Lower leg skin (tissue), 4 donors: Measurements from ENCODE around the gene WWOX. TPM values are rescaled to one million over a fixed set of nuclear protein-coding genes. Genes with fewer than 3 reads are reported as not detected.
"Not testable (repeated sequence)": the region's sequence is repeated elsewhere in the genome, so short reads cannot be mapped to it uniquely, and the experiment has no call there.

ENCODE experiments used
- DNase-seq, 2 donors: peaks; one replicate each; pipeline ENCODE4 v3.0.0-alpha.2; 2019; ENCODE audit warnings: low spot score in 2 of 2
- H3K4me3 ChIP-seq: fragments of 200-600 bp; sonication (generic); 2 replicates; pipeline ENCODE4 v1.5.1; 2017; ENCODE audit warnings: mild to moderate bottlenecking, low read depth; ENCODE audit not compliant: poor library complexity, severe bottlenecking
- CTCF ChIP-seq, 3 donors: fragments of 450-650 bp; IDR thresholded peaks; one replicate each; pipeline ENCODE4 v1.5.1; 2016; ENCODE audit warnings: antibody characterized with exemption in 3 of 3, mild to moderate bottlenecking in 3 of 3, moderate library complexity in 2 of 3
- POLR2A ChIP-seq, 2 donors: fragments of 450-650 bp; IDR thresholded peaks; one replicate each; pipeline ENCODE4 v1.6.1; 2016 to 2017; ENCODE audit warnings: antibody characterized with exemption in 2 of 2, mild to moderate bottlenecking in 1 of 2, moderate library complexity in 1 of 2
- WGBS, 2 donors: methylation state at CpG; one replicate each; pipeline ENCODE4 v1.1.5; 2018; 5-methylcytosine and 5-hydroxymethylcytosine counted together
- intact Hi-C: fragments of 100-400 bp; cut with DNase I; formaldehyde crosslinking; loops from one replicate; pipeline ENCODE4 v1.15.0; 2023; ENCODE audit warnings: low total_unique reads
- total RNA-seq, 4 donors: library from RNA; depleted of rRNA; stranded (reverse); fragments of >200 nt; gene quantifications; one replicate each; pipeline ENCODE4 v1.1.0, GENCODE V29; 2016

The WWOX gene
- total RNA-seq, 4 donors from 2014 or later = 21.0 to 82.7 (median 36.1) TPM

- no peak overlapping the region for H3K4me3 ChIP-seq
- intact Hi-C loops = loop anchor here (10.0 kb wide), 1 partner anchor 258 kb away; no protein-coding TSS in a partner anchor
- 79 to 83% methylated on average over 11 of the region's 11 CpGs for WGBS, 2 donors
- DNase-seq = no peak
- TF ChIP-seq CTCF (IDR thresholded peaks at IDR 0.05) = no peak
- no peak for TF ChIP-seq POLR2A (IDR thresholded peaks at IDR 0.05)
These were observed 407.1 kb downstream of the WWOX start for GRCh38 chr16:78506367-78507193.

GRCh38 chr16:78507576-78507975 is 408.1 kb downstream of the WWOX start:
- TF ChIP-seq POLR2A (IDR thresholded peaks at IDR 0.05) (no peak), CTCF (IDR thresholded peaks at IDR 0.05) (no peak)
- intact Hi-C loops = loop anchor here (10.0 kb wide), 1 partner anchor 257 kb away; no protein-coding TSS in a partner anchor
- 93 to 95% methylated on average over 12 of the region's 12 CpGs for WGBS, 2 donors
- H3K4me3 ChIP-seq = no peak overlapping the region
- no peak for DNase-seq

- TF ChIP-seq CTCF (IDR thresholded peaks at IDR 0.05) (no peak), POLR2A (IDR thresholded peaks at IDR 0.05) (no peak)
- WGBS, 2 donors = 95 to 98% methylated on average over 7 of the region's 7 CpGs
- intact Hi-C loops = loop anchor here (10.0 kb wide), 1 partner anchor 255 kb away; no protein-coding TSS in a partner anchor
- DNase-seq = no peak
- no peak overlapping the region for H3K4me3 ChIP-seq
These were observed 410.5 kb downstream of the WWOX start for GRCh38 chr16:78509965-78510364.

- WGBS, 2 donors = 90 to 95% methylated on average over 4 of the region's 4 CpGs
- TF ChIP-seq CTCF (IDR thresholded peaks at IDR 0.05) (no peak), POLR2A (IDR thresholded peaks at IDR 0.05) (no peak)
- DNase-seq = no peak
These were observed 411.0 kb downstream of the WWOX start for GRCh38 chr16:78510496-78510895.

GRCh38 chr16:78513838-78514237 is 414.4 kb downstream of the WWOX start:
- 80 to 81% methylated on average over 3 of the region's 3 CpGs for WGBS, 2 donors
- no peak for TF ChIP-seq CTCF (IDR thresholded peaks at IDR 0.05)
- TF ChIP-seq POLR2A (IDR thresholded peaks at IDR 0.05) = no peak
- DNase-seq = no peak
- intact Hi-C loops = no loop called here
- H3K4me3 ChIP-seq = no peak overlapping the region

More at GRCh38 chr16:78510496-78510895, 411.0 kb downstream of the WWOX start:
- no peak overlapping the region for H3K4me3 ChIP-seq
- intact Hi-C loops = no loop called here

GRCh38 chr16:78514888-78515287 is 415.4 kb downstream of the WWOX start:
- H3K4me3 ChIP-seq, intact Hi-C loops, DNase-seq: not testable (repeated sequence)
- 97 to 99% methylated on average over 9 of the region's 9 CpGs for WGBS, 2 donors
